Activated CD8-positive, alpha-beta memory T cell treated with anti-CD3 and anti-CD28 coated beads, Interleukin-2, amount 50 U/mL, for 1 hour (primary cell): ENCODE results near the gene RPRML.
"Not testable (repeated sequence)": the region's sequence is repeated elsewhere in the genome, so short reads cannot be mapped to it uniquely, and the experiment has no call there.

ENCODE experiments used
- DNase-seq: peaks from one replicate; pipeline ENCODE4 v3.0.0-alpha.2; 2020; ENCODE audit errors: extremely low read depth

The RPRML gene

DNA sequence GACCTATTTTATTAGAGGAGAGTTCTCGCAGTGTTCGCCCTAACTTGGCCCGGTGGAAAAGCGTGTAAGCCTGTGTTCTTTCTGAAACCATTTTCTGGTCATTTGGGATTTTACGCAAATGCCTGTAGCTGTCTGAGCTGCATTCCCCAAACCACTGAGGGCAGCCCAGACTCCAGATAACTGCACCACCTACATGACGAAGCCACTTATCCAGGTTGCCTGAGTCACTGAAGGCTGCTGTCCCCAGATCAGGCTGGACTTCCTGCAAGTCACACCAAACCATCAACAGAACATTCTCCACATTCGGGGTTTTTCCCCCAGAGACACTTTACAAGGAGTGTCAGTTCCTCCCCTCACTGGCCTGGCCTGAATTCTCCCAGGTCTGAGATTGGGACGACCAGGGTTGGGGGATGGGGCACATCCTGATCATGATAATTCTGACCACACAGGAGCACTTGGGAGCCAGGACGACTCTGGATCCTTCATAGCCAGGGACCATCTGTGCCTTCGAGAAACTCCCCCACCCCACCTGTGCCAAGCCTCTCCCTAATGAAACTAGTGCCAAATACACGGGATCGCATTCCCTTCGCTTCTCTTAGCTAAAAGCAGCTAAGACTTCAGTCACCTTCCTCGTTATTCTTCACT lies 2.3 kb downstream of the RPRML start:
- DNase-seq = no peak

GRCh38 chr17:46975287-46975686 lies 3.8 kb downstream of the RPRML start:
- DNase-seq = no peak

DNA sequence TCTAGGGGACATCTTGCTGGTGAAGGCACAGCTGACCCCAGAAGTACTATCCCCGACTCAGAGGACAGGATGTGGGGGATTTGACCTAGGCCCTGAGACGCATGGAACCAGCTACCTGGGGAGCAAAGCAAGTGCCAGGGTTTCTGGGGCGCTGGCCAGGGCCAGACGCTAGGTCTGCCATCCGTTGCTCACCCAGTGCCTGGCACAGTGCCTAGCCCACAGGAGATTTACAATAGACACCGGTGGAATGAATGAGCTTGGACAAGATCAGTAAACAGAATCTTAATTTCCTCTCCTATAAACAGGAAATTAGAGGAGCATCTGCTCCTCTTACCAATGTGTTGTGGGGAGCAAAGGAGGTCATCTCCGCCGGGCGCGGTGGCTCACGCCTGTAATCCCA lies 5.0 kb downstream of the RPRML start:
- no peak for DNase-seq

GRCh38 chr17:46972346-46972745 lies 6.7 kb downstream of the RPRML start:
- no peak for DNase-seq

DNA sequence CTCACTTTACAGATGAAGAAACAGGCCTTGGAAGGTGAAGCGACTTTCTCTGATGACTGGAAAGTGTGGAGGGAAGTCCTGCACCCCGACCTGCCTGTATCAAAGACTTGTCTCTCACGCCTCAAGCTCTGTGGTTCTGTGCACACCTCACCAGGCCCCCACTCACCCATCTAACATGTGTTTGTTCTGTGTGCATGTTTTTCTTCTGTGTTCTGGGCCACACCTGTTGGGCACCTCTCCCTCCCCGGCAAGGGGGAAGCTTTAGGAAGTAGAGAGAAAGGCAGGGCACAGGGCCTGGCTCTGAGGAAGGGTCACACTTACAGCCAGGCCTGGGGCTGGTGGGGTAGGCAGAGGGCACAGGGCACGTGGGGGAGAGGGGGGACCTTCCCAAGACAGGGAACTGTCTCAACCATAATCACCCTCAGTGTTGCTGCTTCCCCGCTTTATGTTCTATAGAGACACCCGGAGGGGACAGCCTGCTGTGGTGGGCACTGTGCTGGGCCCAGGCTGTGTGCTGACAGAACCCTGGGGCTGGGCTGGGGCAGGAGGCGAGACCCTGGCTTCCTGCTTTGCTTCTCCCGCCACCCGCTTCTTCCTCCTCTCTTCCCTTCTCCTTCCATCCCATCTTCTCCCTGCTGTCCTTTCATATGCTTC lies 7.3 kb downstream of the RPRML start:
- no peak for DNase-seq

DNA sequence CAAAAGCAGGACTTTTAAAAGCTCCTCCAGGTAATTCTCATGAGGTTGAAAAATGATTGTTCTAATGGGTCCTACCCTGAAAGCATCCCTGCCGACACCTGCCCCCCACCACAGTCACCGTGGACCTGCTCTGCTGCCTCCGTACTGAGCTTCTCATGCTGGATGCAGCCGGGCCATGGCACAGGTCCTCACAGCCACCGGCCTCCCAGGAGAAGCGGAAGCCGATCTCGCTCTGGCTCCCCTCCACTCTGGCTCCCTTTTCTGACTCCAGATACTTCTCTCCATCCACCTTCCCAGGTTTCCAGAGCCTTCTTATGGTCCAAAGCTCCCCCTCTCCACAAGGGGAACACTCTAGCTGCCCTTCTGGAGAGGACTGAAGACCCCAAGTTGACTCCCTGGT lies 10.2 kb downstream of the RPRML start:
- DNase-seq = no peak

- no peak for DNase-seq
Observed at GRCh38 chr17:46968224-46968834, 10.7 kb downstream of the RPRML start.

DNA sequence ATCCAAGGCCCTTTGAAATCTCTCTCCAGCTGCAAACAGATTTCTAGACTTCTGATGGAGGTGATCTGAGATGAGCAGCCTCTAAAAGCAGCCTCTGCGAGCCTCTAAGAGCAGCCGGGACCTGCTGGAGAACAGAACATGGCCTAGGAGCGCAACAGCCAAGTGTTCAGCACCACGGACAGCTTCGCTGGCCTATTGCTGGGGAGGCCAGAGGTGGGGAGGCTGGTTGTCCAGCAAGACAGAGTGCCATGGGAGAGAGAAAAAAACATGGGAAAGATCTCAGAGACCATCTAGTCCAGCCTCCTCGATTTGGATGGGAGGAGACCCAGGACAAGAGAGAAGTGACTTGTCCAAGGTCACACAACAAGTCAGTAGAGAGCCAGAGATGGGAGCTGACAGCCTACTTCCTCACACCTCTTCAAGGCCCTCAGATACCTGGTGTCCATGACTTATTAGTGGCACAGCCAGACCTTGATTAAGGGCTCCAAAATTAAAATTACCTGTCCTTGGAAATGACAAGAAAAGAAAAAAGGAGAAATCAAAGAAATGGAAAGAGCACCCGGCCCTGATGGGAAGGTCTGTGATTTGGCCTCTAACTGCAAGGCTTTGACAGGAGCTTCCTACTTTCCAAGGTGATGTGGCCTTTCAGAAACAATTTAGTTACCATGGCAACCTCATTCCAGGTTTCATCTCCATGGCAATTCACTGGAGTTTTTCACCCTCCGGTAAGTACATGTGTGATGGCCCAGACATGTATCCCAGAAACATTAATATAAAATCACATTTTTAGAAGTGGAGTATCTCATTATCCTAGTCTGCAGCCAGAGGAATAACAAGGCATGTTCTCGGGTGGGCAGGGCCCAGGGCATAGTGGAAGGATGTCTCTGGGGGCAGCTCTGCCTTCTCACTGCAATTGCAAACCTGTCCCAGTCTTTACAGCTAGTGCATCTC lies 14.5 kb downstream of the RPRML start:
- DNase-seq = no peak

- no peak for DNase-seq
Observed at GRCh38 chr17:46963571-46963970, 15.5 kb downstream of the RPRML start.

DNA sequence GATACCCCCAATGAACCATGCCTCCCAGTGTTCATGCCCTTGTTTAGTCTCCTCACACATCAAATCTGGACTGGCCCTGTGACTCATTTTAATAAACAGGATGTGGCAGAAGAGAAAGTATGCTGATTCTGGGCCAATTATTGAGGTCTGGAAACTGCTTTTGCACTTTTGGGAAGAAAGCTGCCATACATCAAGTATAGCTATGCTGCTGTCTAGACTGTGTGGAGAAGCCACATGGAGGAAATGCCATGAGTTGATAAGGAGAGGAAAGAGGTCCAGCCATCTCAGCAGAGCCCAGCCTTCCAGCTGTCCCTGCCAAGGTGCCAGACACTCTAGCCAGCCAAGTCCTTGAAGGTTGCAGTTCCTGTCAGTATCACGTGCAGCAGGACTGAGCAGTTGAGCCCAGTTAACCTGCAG lies 16.7 kb downstream of the RPRML start:
- DNase-seq = no peak

- no peak for DNase-seq
Observed at GRCh38 chr17:46960152-46960551, 18.9 kb downstream of the RPRML start.

GRCh38 chr17:46958041-46958591 lies 20.9 kb downstream of the RPRML start:
- DNase-seq = no peak

DNA sequence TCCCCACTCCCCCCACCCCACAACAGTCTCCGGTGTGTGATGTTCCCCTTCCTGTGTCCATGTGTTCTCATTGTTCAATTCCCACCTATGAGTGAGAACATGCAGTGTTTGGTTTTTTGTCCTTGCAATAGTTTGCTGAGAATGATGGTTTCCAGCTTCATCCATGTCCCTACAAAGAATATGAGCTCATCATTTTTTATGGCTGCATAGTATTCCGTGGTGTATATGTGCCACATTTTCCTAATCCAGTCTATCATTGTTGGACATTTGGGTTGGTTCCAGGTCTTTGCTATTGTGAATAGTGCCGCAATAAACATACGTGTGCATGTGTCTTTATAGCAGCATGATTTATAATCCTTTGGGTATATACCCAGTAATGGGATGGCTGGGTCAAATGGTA lies 25.9 kb downstream of the RPRML start:
- DNase-seq = not testable (repeated sequence)

GRCh38 chr17:46952115-46952514 lies 26.9 kb downstream of the RPRML start:
- DNase-seq = no peak

DNA sequence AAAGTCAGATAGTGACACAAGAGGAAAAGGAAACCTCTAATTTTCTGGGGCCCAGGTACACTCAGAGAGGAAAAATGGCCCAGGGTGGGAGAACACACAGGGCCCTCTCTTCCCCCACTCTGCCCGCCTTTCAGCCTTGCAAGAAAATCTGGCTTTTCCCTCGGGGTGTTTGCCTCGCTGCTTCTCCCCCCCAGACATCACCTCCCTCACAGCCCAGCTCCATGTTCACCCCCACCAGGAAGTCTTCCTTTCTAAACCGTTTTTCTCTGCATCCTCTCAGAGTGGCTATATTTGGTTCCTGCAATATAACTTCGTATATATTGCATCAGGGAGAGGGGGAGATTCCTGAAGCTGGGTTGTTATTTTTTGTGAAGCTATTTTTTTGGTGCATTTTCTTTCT lies 27.3 kb downstream of the RPRML start:
- DNase-seq = no peak

- no peak for DNase-seq
Observed at GRCh38 chr17:46950997-46951621, 27.9 kb downstream of the RPRML start.

DNA sequence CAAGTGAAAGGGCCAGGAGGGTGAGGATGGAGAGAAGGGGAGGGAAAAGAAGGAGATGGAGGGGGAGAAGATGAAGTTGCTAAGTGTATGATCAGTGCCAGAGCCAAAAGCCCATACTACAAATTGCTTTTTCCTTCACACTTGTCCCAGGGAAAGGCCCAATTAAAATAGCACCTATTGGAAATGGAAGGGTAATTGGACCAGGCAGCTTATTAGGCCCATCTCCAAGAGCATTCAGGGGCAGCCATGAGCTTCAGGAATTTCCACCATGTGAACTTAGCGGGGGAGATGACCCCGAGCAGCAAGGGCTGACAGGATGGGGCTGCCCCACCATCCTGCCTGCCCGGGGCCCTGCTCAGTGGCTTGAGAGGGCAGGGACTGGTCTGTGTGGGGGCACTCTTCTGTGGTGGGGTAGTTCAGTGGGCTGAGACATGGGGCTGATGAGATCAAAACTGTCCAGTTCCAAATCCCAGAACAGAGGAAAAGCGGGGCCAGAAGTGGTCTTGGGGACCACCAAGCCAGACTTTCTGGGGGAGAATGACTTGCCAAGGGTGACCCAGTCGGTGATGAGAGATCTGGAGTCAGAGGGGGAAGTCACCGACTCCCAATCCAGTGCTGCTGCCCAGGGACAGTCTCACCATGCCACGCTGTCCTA lies 28.6 kb downstream of the RPRML start:
- no peak for DNase-seq

DNA sequence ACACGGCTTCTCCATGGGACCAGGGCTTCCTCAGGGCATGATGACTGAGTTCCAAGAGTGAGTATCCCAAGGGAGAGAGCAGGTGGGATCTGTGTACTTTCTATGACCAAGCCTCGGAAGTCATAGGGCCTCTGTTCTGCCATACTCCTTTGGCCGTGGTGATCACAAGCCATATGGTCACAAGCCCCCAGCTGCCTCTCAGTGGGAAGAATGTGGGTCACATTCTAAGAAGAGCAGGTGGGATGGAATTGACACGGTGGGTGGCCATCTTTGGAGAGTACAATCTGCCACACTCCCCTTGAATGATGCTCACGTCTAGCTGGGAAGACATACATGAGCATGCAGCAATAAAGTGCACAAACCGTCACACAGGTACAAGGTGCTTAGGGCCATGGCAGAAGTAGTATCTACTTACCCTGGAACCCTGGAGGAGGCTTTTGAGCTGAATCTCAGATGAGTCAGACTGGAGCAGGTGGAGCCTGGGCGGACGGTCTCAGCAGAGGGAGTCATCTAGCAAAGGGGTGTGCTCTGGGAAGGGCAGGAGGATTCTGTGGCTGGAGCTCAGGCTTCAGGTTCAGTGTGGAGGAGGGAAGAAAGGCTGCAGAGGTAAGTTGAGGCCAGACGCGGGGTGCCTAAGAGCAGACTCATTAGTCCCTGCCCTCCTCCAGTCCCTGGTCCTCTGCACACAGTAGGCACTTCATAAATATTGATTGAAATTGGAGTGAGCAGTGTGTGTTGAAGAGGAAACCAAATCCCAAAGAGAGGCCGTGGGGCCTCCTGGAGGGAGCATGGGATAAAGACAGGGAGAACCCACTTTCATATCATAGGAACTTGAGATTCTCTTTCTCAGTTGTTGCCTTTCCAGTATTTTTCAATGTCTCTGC lies 29.5 kb downstream of the RPRML start:
- no peak for DNase-seq

DNA sequence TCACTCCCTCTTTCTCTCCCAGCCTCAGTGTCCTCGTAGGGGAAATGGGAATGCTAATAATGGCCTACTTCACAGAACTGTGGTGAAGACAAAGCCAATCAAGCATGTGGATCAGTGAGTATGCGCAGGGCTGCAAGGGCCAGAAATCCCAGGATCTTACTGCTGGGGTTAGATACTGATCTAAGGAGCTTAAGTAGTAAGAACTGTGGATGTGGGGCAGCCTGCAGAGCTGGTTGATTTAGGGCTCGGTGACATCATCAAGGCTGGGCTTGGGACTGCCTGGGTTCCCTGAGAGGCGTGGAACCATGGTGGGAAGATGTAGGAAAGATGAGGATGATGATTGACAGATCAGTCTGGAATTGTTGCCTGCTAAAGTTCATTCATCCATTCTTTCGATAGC lies 30.5 kb downstream of the RPRML start:
- DNase-seq = no peak

GRCh38 chr17:46947216-46947615 lies 31.8 kb downstream of the RPRML start:
- DNase-seq = no peak
